HG03460 (cell line): ENCODE measurements around the gene RGS11.
"Not testable (repeated sequence)": the region's sequence is repeated elsewhere in the genome, so short reads cannot be mapped to it uniquely, and the experiment has no call there.

Experiments
- ATAC-seq: cut with Tn5 transposase; IDR thresholded peaks from one replicate; pipeline ENCODE4 v1.9.1; 2021; ENCODE audit not compliant: unreplicated experiment

RGS11 gene

GRCh38 chr16:280991-281659 is 5.4 kb upstream of the RGS11 start:
- ATAC-seq = no peak

GRCh38 chr16:280552-280951 is 4.8 kb upstream of the RGS11 start, which contains the start of gene ARHGDIG:
TSS of gene ARHGDIG (plus strand) at chr16:280591. CDS start at chr16:280681, 90 bp downstream.
- ATAC-seq = no peak

GRCh38 chr16:280005-280460 is 4.3 kb upstream of the RGS11 start:
- no peak for ATAC-seq

DNA sequence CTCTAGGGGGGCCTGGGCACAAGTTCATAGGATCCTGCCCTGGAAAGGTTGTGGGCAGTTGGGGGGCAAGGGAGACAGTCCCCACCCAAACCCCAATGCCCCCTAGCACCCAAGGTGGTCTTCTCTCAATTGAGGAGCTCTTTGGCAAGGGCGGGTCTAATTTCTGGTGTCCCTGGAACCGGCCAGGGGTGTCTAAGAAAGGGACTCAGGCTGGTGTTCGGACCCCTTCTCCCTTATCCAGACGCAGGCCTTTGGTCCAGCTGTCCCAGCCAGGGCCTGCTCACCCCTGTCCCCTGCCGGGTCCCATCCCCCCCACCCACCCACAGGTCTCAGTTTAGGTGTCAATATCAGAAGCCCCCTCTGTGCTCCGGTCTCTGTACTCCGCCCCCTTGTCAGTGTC is 3.8 kb upstream of the RGS11 start:
- no peak for ATAC-seq

DNA sequence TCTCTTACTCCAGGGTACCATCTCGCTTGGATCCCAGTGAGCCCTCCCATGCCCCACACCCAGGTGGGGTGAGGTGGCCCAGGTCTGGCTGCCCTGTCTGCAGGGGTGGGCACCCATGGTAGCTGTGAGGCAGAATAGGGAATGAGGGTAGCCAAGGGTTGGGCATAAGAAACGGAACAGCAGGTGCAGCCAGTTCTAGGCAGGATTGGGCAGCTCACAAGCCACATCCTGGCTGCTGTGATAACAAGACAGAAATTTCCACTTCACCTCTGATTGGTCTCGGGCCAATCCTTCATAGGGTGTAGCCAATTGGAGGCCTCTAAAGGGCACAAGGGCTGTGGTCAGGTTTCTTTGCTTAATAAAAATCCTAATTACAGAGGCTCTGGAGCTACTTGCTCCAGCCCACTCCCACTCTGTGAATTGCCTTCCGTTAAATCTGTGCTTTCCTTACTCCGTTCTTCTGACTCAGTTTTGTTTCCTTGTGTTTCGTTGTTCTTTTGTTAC is 3.2 kb upstream of the RGS11 start:
- no peak for ATAC-seq

DNA sequence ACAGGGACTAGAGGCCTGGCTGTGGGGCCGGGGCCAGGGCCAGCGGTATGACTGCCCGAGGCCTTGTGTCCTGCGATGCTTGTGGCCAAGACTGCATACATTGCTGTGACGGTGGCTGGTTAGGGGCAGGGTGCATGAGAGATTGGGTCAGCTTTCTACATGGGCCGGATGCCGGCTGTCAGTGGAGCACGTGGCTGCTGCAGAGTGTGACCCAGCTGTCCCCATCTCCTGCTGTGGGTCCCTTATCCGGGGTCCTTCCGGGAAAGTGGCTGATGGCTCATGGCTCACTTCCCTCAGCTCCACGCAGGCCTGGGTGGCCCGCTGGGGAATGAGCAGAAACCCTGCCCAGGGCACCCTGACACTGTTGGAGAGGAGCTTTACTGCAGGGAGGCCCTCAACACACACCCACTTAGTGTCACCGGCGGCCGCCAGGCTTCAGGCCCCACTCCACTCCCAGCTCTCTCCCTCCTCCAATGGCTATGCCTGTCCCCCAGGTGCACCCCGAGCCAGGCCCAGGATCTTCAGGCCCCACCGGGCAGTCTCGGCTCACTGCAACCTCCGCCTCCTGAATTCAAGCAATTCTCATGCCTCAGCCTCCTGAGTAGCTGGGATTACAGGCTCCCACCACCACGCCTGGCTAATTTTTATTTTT is 808 bp upstream of the RGS11 start:
- ATAC-seq = no peak

DNA sequence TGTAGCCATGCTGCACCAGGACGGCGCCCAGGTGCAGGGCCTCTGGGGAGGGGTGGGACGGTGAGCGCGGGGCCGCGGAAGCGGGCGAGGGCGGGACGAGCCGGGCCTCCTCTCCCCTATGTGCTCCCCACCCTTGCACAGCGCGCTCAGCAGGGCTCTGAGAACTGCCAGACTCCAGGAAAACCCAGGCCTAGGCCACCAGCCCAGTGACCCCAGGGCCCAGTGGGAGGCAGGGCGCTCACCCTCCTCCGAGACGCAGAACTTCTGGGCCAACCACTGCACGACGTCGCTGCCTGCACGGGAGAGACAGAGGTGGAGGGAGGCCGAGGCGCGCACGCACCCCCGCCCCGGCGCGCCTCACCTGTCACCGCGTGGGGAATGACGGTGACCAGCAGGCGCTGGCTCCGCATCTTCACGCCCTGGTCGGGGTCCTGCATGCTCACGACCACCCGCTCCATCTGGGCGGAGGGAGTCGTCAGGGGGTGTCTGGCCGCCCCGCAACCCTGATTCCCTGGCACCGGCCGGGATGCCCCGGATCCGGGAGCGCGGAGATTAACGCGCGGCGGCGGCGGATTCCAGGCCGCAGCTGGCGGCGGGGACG is 603 bp downstream of the RGS11 start:
- ATAC-seq = no peak

GRCh38 chr16:273547-274421 is 2.0 kb downstream of the RGS11 start:
- ATAC-seq = no peak

GRCh38 chr16:272633-273546 is 2.9 kb downstream of the RGS11 start:
- no peak for ATAC-seq

GRCh38 chr16:270381-271255 is 5.1 kb downstream of the RGS11 start:
- ATAC-seq = no peak

DNA sequence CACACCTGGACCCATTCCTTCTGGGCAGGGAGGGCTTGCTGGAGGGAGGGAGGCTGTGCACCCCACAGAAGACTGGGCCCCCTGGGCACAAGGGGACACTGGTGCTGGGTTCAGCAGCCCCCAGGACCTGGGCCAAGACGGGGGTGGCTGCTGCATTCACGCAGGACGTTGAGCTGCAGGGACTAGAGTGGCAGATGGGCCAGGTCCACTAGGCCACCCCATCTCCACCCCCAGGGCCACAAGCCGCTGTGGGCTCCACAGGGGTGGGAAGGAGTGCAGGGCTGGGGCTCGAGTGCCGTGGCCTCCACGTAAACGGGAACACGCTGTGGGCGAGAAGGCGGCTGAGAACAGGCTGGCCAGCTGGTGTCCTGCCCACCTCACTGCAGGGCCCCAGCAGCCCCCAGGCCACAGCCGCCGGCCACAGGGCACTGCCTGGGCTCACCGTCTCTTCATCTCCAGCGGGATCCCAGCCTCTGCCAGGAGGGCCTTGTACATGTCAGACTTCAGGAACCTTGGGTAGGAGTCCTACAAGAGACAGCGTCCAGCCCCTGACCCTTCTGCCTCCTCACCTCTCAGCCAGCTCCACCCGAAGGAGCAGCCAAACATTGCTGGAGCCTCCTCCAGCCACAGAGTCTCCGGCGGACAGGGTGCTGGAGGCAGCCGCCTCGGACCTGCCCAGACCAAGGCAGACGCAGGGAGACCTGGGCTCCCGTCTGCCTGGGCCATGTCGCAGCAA is 6.5 kb downstream of the RGS11 start:
- no peak for ATAC-seq

DNA sequence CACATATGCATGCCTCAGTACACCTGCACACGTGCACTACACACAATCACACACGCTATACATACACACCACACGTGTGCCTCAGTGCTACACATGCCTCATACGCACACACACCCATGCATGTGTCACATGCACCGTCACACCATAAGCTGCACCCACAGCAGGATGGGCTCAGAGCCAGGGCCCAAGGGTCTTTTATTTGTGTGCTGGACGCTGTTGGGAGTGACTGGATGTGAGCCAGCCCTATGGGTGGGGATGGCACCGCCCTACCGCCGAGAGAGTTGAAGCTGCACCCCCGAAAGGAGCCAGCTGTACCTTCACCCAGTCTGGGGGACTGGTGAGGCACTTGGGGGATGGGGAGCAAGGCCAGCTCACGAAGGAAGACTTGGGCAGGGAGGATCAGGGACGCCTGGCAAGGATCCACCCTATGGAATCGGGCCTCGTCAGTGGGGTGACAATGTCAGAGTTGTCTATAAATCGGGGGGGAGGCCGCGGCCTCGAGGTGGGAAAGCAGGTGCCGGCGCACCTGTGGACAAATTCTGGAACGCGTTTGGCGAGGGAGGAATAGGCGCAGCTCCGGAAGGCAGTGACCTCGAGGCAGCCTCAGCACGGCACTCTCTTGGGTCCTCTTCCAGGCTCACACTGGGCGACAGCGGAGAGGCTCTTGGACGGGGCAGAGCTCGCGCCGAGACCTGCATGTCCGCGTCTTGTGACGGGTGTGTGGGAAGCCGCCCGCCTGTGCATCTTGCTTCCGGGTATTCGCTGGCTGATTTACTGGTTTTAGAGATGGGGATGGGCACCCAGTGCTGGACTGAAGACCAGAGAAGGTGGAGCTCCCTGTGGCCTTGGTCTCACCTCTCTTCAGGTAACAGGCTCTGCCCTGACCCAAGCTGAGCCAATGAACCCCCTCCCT is 7.3 kb downstream of the RGS11 start:
- ATAC-seq = no peak

DNA sequence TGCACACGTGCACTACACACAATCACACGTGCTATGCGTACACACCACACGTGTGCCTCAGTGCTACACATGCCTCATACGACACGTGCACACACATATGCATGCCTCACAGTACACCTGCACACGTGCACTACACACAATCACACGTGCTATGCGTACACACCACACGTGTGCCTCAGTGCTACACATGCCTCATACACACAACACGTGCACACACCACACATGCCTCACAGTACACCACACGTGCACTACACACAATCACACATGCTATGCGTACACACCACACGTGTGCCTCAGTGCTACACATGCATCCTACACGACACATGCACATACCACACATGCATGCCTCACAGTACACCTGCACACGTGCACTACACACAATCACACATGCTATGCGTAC is 8.2 kb downstream of the RGS11 start:
- ATAC-seq = not testable (repeated sequence)

GRCh38 chr16:266258-267164 is 9.2 kb downstream of the RGS11 start:
- no peak for ATAC-seq

GRCh38 chr16:265711-266110 is 10.0 kb downstream of the RGS11 start:
- no peak for ATAC-seq

- ATAC-seq = no peak
Observed at GRCh38 chr16:265002-265529, 10.7 kb downstream of the RGS11 start.
